Epithelial cell of esophagus (primary cell): ENCODE data around the gene ANKS1B.
A peak's percentile ranks its signal among the peaks of the same experiment; 100 is the strongest.

Experiments used
- DNase-seq: peaks from one replicate; pipeline ENCODE4 v3.0.0; 2010; ENCODE audit warnings: low read depth
- H3K4me3 ChIP-seq: 2 replicates; pipeline ENCODE4 v1.5.1; 2011; ENCODE audit warnings: mild to moderate bottlenecking, low read length, control low read depth
- CTCF ChIP-seq: IDR thresholded peaks from 2 replicates; pipeline ENCODE4 v1.5.1; 2011; ENCODE audit warnings: low read depth, mild to moderate bottlenecking, low read length, control low read depth, inconsistent platforms; ENCODE audit not compliant: insufficient read depth; ENCODE audit errors: missing control alignments

Gene ANKS1B

GRCh38 chr12:98985156-98985555, 999.6 kb downstream of the ANKS1B start:
- DNase-seq = no peak
- no peak for TF ChIP-seq CTCF

GRCh38 chr12:98983647-98984046, 1001.1 kb downstream of the ANKS1B start:
- no peak for TF ChIP-seq CTCF

More at GRCh38 chr12:98985156-98985555, 999.6 kb downstream of the ANKS1B start:
- H3K4me3 ChIP-seq = no peak overlapping the region

GRCh38 chr12:98980508-98980907, 1004.2 kb downstream of the ANKS1B start:
- no peak for DNase-seq

More at GRCh38 chr12:98983647-98984046, 1001.1 kb downstream of the ANKS1B start:
- no peak overlapping the region for H3K4me3 ChIP-seq
- no peak for DNase-seq

GRCh38 chr12:98977186-98977585, 1007.5 kb downstream of the ANKS1B start:
- no peak for DNase-seq
- TF ChIP-seq CTCF = no peak
- no peak overlapping the region for H3K4me3 ChIP-seq

More at GRCh38 chr12:98980508-98980907, 1004.2 kb downstream of the ANKS1B start:
- TF ChIP-seq CTCF = no peak
- no peak overlapping the region for H3K4me3 ChIP-seq

- no peak overlapping the region for H3K4me3 ChIP-seq
- TF ChIP-seq CTCF = no peak
- no peak for DNase-seq
These were observed 1009.9 kb downstream of the ANKS1B start for GRCh38 chr12:98974767-98975381.

GRCh38 chr12:98973395-98973794, 1011.3 kb downstream of the ANKS1B start:
- DNase-seq = peak; percentile 85
- TF ChIP-seq CTCF = no peak
- H3K4me3 ChIP-seq = no peak overlapping the region

- no peak for TF ChIP-seq CTCF
- no peak for DNase-seq
- H3K4me3 ChIP-seq = no peak overlapping the region
These were observed 1013.8 kb downstream of the ANKS1B start for GRCh38 chr12:98970950-98971349.
